NCI-H524 treated with DMSO at 0.1 percent for 48 hours (cell line): ENCODE data around the gene CCDC69.
A peak's percentile ranks its signal among the peaks of the same experiment; 100 is the strongest.
"Not testable (repeated sequence)": the region's sequence is repeated elsewhere in the genome, so short reads cannot be mapped to it uniquely, and the experiment has no call there.

ENCODE experiments used
- DNase-seq: peaks from one replicate; lab custom pipeline; 2025; lab: John Stamatoyannopoulos, UW

CCDC69 gene, protein sequence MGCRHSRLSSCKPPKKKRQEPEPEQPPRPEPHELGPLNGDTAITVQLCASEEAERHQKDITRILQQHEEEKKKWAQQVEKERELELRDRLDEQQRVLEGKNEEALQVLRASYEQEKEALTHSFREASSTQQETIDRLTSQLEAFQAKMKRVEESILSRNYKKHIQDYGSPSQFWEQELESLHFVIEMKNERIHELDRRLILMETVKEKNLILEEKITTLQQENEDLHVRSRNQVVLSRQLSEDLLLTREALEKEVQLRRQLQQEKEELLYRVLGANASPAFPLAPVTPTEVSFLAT

DNA sequence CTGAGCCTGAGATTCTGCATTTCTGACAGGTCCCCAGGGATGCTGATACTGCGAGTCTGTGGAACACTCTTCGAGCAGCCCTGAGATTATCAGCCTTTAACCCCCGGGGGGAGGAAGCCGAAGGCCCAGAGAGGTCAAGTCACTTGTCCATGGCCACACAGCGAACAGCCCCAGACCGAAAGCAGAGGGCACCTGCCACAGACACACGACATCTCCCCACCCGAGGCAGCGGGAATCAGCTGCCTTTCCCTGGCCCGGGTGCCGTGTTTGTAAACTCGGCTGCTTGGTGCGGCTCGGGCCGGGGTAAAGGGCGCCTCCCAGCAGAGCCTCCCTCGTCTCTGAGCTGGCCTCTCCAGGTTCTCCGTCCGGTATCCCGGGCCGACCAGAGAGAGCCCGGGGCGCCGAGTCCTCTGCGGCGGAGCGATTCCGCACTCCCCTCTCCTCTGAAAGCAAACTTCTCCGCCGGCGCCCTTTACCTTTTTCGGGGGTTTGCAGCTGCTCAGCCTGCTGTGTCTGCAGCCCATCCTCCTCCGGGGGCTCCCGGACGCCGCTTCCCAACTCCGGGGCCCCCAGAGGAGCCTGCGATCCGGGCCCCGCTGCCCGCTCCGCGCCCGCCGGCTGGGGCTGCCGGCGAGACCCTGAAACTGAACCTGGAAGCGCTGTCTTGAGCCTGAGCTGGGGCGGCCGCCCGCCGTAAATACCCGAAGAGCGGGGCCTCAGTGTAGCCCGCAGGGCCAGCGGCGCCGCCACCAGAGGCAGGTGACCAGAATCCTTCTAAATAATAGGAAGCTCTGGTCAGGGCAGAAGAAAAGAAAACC is at the start of gene CCDC69:
Gene CCDC69 (minus strand): TSS at position 646 of the 818 bp plus-strand sequence. CDS start 122 bp downstream, at position 524.
- DNase-seq: no peak

DNA sequence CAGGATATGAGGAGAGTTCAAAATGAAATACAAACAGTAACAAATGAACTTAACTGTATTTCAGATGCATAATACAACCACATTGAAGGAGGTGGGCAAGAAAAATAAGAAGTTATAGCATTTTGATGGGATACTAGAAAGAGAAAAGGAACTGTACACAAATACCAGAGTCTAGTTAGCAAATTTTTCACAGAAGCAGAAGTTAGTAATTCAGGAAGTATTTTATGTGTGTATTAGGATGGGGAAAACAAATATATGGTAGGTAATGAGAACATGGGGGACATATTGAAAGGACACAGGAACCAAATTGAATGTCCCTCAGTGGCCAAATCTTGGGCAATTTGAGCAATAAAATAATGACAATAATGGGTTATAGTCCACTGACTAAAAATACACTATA is 47.4 kb upstream of the CCDC69 start:
- DNase-seq: no peak

DNA sequence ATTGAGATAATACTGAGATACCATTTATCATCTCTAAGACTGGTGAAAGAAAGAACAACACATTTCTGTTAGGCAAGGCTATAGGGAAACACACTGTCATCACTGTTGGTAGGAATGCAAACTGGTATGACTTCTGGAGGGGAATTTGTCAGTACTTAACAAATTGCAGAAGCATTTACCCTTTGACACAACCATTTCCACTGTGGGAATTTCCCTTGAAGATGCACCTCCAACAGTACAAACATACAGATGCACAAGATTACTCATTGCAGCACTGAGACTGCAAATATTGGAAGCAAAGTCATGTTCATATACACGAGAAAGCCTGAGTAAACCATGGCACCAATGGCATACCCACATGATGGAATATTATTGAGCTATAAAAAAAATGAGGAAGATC is 46.7 kb upstream of the CCDC69 start:
- DNase-seq: no peak

DNA sequence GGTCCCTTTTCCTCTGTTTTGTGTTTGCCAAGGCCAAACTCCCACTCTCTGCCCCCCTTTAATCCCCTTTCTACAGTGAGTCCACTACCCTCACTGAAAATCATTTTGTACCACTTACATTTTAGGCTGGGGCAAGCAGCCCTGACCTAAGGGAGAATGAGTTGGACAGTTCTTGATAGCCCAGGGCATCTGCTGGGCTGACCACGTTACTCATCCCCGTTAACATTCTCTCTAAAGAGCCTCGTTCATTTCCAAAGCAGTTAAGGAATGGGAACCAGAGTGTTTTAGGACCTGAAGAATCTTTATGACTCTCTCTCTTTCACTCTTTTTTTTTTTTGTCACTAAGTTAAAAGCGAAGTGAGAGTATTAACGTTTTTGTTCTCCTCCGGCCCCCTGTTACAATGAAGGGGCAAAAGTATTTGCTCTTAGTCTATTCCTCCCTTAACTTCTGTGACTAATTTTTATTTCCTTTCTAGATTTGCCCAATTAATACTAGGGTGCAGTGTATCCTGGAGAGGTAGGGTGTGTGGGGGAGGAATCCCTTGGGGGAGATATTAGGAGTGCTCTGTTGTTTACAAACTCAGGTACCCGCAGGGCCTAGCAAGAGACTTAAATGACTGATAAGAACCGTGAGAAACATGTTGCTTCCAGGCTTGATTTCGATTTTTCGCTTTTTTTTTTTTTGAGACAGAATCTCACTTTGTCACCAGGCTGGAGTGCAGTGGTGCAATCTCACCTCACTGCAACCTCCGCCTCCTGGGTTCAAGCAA is 43.8 kb upstream of the CCDC69 start:
- DNase-seq: no peak

DNA sequence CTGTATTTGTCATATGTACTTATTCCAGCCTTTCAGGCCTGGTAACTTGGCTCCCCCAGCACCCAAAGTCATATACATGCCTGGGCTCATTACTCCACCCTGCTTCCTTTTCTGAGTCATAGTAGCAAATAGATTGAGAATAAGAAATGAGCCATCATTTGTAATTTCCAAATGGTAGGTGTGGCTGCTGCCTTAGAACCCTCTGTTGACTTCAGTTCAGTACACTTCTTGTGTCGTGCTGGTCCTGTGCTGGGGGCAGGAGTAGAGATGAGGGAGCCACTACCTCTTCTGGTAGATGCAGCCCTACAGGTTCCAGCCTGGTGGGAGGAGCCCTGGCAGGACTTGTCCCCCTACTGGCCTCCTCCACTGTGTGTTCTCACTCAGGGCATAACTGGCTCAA is 40.2 kb upstream of the CCDC69 start:
- DNase-seq: no peak

DNA sequence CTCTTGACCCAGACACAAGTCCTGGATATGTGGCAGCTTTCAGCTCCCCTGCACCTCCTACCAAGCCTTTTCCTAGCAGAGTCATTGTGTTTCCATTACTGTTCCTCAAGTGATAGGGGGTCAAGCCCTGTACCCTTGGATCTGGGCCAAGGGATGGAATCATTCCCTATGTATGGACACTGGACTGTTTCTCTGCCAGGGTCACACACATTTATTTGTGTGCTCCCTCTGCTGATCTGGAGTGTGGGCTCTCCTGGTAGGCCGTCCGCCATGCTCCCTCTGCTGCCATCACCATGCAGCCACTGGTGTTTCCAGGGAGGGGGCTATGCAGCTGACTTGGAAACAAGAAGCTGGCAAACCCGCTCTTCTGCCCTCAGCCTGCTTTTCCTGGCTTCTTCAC is 38.6 kb upstream of the CCDC69 start:
- no peak for DNase-seq

DNA sequence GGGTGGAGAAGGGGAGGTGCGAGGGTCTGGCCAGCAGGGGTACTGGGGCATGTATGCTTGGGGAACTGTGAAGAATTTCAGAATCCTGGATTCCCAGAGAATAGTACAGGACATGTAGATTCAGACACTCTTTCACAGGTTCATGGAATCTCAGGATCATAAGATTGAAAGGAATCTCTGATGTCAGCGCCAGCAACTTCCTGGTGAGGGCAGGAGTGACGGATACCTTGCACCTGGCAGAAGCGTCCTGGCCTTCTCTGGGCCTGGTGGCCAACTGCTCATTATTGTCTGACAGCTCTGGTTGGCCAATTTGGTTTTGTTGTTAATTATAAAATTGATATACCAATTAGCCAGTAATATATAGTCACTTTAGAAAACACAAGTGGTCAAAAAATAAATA is 36.0 kb upstream of the CCDC69 start:
- no peak for DNase-seq

DNA sequence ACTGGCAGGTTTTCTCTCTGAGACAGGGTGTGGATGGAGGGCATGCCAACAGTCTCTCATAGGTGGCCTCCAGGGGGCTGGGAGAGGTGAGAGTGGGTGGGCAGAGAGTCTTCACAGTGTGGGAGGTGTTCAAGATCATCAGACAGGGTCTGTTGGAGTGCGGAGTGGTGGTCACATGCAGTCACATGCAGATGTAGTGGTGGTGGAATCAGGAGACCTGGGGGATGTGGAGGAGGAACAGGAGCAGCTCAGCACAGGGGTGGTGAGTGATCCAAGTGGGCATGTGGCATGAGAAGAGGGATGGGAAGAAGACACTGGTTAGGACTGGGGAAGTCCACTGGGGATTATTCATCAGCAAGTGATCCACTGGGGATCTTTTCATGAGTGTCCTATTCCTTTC is 34.9 kb upstream of the CCDC69 start:
- DNase-seq: no peak

DNA sequence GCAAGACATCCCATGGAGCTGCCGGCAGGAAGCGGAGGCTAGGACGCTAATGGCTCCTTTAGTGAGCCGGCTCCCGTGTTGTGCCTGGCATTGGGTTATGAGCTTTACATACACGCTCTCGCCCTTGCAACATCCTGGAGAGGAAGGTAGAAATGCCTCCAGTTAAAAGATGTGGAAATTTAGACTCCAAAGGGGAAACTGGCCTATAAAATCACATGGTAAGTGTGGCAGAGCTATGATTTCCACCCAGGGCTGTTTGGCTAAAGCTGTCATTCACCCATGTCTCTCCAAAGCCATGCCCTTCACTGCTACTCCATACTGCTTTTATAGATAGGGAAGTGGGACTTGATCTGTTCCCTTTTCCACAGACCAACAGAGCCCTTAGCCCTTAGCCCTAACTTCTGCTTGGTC is 34.3 kb upstream of the CCDC69 start:
- no peak for DNase-seq

DNA sequence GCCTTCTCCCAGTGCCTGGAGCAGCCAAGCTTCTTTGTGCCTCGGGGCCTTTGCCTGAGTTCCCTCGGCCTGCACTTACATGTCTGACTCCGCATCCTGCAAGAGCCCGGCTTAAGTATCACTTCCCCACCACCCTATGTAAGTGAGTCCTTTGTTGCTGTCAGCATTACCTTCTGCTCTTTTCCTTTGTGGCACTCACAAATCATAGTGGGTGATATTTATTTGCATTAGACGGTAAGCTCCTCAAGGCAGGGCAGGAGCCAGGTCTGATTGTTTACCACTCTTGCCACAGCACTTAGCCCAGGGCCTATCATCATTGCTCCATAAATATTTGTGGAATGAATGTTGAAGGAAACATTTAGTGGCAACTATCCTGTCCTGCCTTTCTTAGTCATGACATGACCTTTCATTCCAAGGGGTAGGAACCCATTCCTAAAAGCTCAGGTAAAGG is 33.9 kb upstream of the CCDC69 start:
- DNase-seq: no peak

DNA sequence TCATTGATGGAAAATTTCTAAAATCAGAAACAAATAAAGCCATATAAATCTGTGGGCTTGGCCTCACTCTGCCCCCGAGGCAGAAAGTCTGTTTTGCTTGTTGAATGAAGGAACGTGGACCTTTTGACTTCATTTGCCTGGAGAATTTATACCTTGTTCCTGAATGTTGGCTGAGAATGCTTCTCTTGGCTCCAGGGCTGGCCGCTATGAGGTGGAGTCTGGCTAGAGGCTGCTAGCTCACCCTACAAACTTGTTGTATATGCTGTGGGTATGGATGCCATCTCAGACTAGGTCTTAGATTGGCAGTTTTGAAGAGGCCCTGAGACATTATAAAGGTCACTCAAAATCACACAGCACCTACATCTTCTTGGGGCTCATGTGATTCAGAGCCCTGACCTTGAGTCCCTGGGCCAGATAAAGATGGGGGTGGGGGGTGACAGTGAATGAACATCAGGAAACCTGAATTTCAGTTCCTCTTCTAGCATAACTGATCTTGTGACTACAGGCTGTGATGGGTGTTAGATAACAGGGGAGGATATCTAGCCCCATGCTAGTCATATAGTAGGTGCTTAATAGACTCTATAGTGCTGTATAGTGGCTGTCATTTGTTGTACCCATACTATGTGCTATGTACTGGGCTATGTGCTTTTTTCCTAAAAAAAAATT is 31.9 kb upstream of the CCDC69 start:
- no peak for DNase-seq

DNA sequence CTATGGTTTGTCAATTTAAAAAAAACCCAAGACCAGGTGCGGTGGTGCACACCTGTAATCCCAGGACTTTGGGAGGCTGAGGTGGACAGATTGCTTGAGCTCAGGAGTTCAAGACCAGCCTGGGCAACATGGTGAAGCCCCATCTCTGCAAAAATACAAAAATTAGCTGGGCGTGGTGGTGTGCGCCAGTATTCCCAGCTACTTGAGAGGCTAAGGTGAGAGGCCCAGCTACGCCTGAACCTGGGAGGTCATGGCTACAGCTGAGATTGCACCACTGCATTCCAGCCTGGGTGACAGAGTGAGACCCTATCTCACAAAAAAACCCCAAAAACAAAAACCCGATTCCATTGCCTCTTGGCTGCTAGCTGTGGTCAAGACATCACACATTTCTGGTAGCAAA is 31.1 kb upstream of the CCDC69 start:
- DNase-seq: not testable (repeated sequence)

DNA sequence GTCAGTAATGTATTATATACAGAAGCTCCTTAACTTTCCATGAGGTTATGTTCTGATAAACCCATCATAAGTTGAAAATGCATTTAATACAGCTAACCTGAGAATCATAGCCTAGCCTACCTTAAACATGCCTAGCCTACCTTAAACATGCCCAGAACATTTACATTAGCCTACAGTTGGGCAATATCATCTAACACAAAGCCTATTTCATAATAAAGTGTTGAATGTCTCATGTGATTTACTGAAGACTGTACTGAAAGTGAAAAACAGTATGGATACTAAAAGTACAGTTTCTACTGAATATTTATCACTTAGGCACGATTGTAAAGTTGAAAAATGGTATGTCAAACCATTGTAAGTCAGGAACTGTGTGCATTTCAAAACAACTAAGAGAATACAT is 30.7 kb upstream of the CCDC69 start:
- no peak for DNase-seq

DNA sequence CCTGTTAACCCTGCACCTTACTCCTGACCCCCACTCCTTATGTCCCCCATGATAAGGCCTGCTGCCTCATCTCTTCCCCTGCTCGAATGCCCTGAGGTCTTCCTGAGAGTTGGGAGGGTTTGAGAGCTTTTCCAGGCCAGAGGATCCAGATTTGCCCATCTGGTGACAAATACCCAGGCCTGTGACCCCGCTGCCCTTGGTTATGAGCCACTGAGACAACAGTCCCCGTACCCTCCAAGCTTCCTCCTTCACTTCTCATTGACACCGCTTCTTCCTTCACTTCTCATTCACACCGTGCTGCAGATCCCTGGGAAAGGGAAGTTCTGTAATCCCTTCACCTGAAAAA is 29.7 kb upstream of the CCDC69 start:
- no peak for DNase-seq

DNA sequence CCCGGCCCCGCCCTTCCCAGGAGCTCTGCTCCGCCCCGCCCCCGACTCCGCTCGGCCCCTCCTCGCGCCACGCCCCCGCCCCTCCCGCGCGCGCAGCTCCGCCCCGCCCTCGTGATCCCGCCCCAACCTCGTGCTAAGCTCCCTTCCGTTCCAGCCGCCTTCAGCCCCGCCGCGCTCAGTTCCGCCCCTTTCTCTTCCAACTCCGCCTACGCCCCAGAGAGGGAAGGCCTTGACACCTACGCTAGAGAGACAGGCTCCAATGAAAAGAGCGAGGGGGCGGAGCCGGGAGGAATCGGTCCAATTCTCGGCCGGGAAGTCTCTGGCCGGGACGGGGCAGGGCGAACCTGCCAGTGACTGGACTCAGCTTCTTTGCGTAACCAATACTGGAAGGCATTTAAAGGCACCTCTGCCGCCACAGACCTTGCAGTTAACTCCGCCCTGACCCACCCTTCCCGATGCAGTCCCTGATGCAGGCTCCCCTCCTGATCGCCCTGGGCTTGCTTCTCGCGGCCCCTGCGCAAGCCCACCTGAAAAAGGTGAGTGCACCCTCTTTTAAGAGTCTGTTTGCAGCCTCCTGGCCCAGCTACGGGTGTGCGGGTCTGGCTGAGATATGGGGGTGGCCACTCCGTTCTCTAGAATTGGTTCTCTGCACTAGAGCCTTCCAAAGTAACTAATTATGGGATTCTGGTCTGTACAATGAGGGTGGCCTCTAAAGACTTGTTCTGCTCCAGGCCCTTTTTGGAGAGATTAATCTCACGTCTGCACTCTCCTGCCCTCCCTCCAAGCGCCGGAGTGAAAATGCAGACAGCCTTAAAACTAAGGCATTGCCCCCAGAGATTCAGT is 29.1 kb upstream of the CCDC69 start, which contains the start of gene GM2A:
Gene GM2A (plus strand): TSS at position 424 of the 843 bp plus-strand sequence. CDS start 32 bp downstream, at position 456.
- DNase-seq: peak; percentile 86

DNA sequence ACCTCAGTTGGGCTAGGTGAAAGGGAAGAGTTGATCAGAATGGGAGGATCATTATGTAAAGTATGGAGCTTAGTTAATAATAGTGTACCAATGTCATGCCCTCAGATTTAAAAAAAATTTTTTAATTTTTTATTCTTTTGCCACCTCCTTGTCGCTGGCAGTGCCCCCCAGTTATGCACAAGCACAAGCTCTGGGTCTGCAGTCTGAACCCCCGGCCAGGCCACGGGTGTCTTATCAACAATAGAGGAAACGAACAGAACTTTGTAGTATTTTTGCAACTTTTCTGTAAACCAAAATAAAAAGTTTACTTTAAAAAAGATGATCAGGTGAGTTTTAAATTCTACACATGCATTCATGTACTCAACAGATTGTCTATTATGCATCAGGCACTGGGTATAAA is 27.7 kb upstream of the CCDC69 start:
- DNase-seq: no peak

DNA sequence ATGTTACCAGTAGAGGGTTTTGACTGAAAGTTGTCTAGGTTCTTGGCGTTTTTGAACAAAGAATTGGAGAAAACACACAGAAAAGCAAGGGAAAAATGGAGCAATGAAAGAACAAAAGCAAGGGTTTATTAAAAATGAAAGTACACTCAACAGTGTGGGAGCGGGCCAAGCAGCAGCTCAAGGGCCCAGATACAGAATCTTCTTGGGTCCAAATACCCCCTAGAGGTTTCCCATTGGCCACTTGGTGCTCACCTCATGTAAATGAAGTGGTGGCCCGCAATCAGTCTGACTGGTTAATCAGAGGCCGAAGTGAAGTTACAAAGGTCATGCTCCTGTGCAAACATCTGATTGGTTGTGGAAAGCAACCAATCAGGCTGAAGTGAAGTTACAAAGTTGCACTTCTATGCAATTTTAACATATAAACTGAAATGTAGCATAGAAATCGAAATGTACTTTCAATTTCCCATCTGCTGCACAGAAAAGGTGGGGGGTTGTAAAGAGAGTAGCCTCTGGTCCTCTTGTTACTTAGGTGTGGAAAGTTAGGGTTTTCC is 27.2 kb upstream of the CCDC69 start:
- no peak for DNase-seq

DNA sequence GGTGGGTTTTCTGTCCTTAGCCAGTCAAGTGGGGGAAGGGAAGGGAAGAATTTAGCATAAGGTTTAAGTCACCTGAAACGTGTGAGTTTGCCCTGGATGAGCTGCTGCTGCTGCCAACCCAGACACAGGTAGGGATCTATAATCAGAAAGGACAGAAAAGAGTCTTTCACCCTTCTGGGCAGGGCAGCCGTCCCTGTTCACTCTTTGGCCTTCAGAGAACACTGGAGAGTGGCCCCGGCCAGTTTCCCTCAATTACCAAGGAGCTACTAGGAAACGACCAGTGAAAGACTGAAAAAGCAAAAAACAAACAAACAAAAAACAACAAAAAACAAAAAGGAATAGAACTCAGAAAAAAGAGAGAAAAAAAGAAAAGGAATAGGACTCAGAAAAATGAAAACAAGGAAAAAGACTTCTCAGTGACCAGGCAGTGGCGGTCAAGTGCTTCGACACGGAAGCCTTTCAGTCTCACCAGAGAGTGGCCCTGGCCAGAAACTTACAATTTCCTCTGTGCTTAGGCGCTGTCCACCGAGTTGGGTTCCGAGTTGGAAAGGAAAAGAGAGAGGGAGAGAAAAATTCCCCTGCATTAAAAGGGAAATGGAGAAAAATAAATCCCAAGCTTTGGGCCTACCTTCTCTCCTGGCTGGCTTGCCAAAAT is 26.6 kb upstream of the CCDC69 start:
- DNase-seq: no peak

DNA sequence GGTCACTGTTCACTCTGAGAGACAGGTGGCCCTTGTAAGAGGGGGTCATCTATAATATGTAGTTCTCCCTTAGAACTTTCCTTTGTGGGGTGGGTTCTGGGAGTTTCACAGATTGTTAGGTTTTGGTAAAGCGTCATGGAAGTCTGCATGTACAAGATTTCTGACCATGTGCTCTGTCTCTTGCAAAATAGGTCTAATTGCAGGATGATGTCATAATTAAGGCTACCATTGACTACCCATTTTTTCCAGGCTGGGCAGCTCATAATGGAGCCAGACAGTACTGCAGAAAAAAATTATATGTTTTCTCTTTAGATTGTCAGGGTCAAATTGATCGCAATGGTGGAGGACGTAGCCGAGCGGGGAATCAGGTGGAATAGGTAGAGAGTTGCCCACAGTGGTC is 25.4 kb upstream of the CCDC69 start:
- no peak for DNase-seq

DNA sequence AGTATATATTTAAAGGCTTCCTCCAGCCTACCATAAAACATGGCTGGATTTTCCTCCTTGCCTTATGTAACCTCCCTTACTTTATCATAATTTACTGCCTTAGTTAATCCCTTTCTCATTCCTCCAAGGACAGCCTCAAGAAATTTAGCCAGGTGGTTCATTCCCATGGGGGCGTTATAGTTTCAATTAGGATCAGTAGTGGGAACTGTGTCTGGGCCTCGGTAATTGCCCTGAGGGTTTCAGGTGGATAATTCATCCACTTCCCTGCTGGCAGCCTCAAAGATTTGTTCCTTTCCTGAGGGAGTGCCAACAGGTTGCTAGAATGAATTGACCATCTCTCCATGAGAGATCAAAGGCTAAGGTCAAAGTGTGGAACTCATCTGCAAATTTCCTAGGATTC is 24.8 kb upstream of the CCDC69 start:
- peak; percentile 77 for DNase-seq
